PC-9 (cell line): ENCODE measurements around the gene NRGN. TPM values are rescaled to one million over a fixed set of nuclear protein-coding genes. Genes with fewer than 3 reads are reported as not detected.
A peak's percentile ranks its signal among the peaks of the same experiment; 100 is the strongest.

Experiments
- Bru-seq: library from RNA; stranded (reverse); fragments of 400-500 nt; gene quantifications from one replicate; lab custom pipeline; 2021; lab: Mats Ljungman, UMichigan
- BruChase-seq, 2 experiments: library from RNA; stranded (reverse); fragments of 400-500 nt; gene quantifications; one replicate each; lab custom pipeline; 2021; lab: Mats Ljungman, UMichigan
- BruUV-seq: library from RNA; stranded (reverse); fragments of 400-500 nt; replicated peaks from 2 replicates; lab custom pipeline; 2021; lab: Mats Ljungman, UMichigan
- CTCF ChIA-PET: fragments of 300-600 bp; sonication (Branson Sonifier 250); formaldehyde crosslinking; loops from one replicate; lab custom pipeline; 2022; ENCODE audit warnings: antibody characterized with exemption; lab: Charles Lee
- POLR2A ChIA-PET: fragments of 300-600 bp; sonication (Branson Sonifier 250); formaldehyde crosslinking; loops from one replicate; lab custom pipeline; 2022; ENCODE audit warnings: antibody characterized with exemption; ENCODE audit not compliant: unreplicated experiment; lab: Charles Lee
- DNase-seq, 2 experiments: peaks; one replicate each; pipeline versions ENCODE4 v3.0.0 to v3.0.0-alpha.2; 2015 to 2022; ENCODE audit warnings: mixed read lengths in 1 of 2
- H2AFZ ChIP-seq: fragments of 200-600 bp; sonication (generic); 2 replicates; pipeline ENCODE4 v1.8.1; 2017; ENCODE audit warnings: antibody characterized with exemption
- H3F3A ChIP-seq: fragments of 200-600 bp; sonication (generic); 2 replicates; pipeline ENCODE4 v1.8.1; 2017; ENCODE audit warnings: antibody characterized with exemption, mild to moderate bottlenecking, low read depth; ENCODE audit not compliant: insufficient read depth
- H3K27ac ChIP-seq: fragments of 200-600 bp; sonication (generic); 2 replicates; pipeline ENCODE4 v1.6.1; 2016; ENCODE audit warnings: mixed run types
- H3K27me3 ChIP-seq: fragments of 200-600 bp; sonication (generic); 2 replicates; pipeline ENCODE4 v1.6.1; 2016; ENCODE audit warnings: low read depth, mixed run types; ENCODE audit not compliant: insufficient read depth
- H3K36me3 ChIP-seq: fragments of 200-600 bp; sonication (generic); 2 replicates; pipeline ENCODE4 v1.6.1; 2016; ENCODE audit warnings: low read depth, mixed run types
- H3K4me1 ChIP-seq: fragments of 200-600 bp; sonication (generic); replicated peaks from 2 replicates; pipeline ENCODE4 v1.6.1; 2016; ENCODE audit warnings: mixed run types; ENCODE audit not compliant: insufficient read depth
- H3K4me2 ChIP-seq: fragments of 200-600 bp; sonication (generic); 2 replicates; pipeline ENCODE4 v1.6.1; 2017; ENCODE audit warnings: mixed run types
- H3K4me3 ChIP-seq: fragments of 200-600 bp; sonication (generic); 2 replicates; pipeline ENCODE4 v1.6.1; 2016; ENCODE audit warnings: mixed run types
- H3K79me2 ChIP-seq: fragments of 200-600 bp; sonication (generic); 2 replicates; pipeline ENCODE4 v1.6.1; 2017; ENCODE audit warnings: low read depth, mixed run types
- H3K9me2 ChIP-seq: fragments of 200-600 bp; sonication (generic); 2 replicates; pipeline ENCODE4 v1.8.1; 2017; ENCODE audit warnings: mild to moderate bottlenecking; ENCODE audit not compliant: insufficient read depth
- H3K9me3 ChIP-seq: fragments of 200-600 bp; sonication (generic); 2 replicates; pipeline ENCODE4 v1.8.1; 2016; ENCODE audit warnings: low read depth; ENCODE audit not compliant: insufficient read depth
- H4K20me1 ChIP-seq: fragments of 200-600 bp; sonication (generic); 2 replicates; pipeline ENCODE4 v1.8.1; 2017; ENCODE audit not compliant: insufficient read depth
- CTCF ChIP-seq: fragments of 200-600 bp; sonication (generic); conservative IDR thresholded peaks from 2 replicates; pipeline ENCODE4 v1.6.1; 2017; ENCODE audit warnings: mixed run types, antibody characterized with exemption, mild to moderate bottlenecking, moderate library complexity
- EZH2 ChIP-seq: fragments of 200-600 bp; sonication (generic); IDR thresholded peaks from 2 replicates; pipeline ENCODE4 v1.8.0; 2017; ENCODE audit warnings: antibody characterized with exemption, low read depth
- intact Hi-C: fragments of 100-400 bp; cut with micrococcal nuclease; formaldehyde crosslinking; loops from one replicate; pipeline ENCODE4 v1.10.0; 2022; ENCODE audit not compliant: unreplicated experiment
- long read RNA-seq: library from polyadenylated mRNA; stranded (forward); transcript quantifications from one replicate; pipeline ENCODE4 v2.0.0, GENCODE V29; 2022
- total RNA-seq: library from RNA; stranded (reverse); gene quantifications from 2 replicates; pipeline ENCODE4 v1.2.3, GENCODE V29; 2021

Gene NRGN
- total RNA-seq (6.8 and 10.2 TPM in 2 replicates), Bru-seq, nascent RNA (percentile 43 among the genes with signal in this experiment), BruChase-seq, experiment 1, labeled RNA remaining after a 2-hour chase (percentile 19 among the genes with signal in this experiment), BruChase-seq, experiment 2, labeled RNA remaining after a 6-hour chase (percentile 43 among the genes with signal in this experiment)
- long read RNA-seq, partial matches to known transcripts = 1 of 16 reads
- long read RNA-seq, other reads (novel, unspliced or antisense) = 15 of 16 reads

GRCh38 chr11:124739479-124740276 lies at the start of gene NRGN:
TSS of gene NRGN (plus strand) at chr11:124739942. CDS start at chr11:124740085, 143 bp downstream.
- no peaks in the 10 kb centered on the region for H4K20me1 ChIP-seq
- DNase-seq = peak; percentile 76 to 89
- intact Hi-C loops = loop anchor here (10.0 kb wide), 1 partner anchor 55 kb away; no protein-coding TSS in a partner anchor
- no peaks in the 10 kb centered on the region for H3K9me3 ChIP-seq
- H3K27ac ChIP-seq = no peak within 1 kb of the TSS
- BruUV-seq = no TSS peak
- no peaks in the 10 kb centered on the region for H3K9me2 ChIP-seq
- peak within 1 kb of the TSS; percentile 85 for H2AFZ ChIP-seq
- POLR2A ChIA-PET = interaction anchor here (1.0 kb wide), 1 partner anchor 13 kb away, joined by 4 read pairs; no protein-coding TSS in a partner anchor
- peaks cover 3% of the 10 kb centered on the region; the same call in 1 of the 2 replicates for H3K4me1 ChIP-seq
- TF ChIP-seq CTCF (no peak), EZH2 (no peak)
- H3K4me3 ChIP-seq = peak within 1 kb of the TSS; percentile 73
- H3F3A ChIP-seq = peaks cover 13% of the 10 kb centered on the region; the same call in 1 of the 2 replicates
- no peaks in the 10 kb centered on the region for H3K36me3 ChIP-seq
- no peaks in the 10 kb centered on the region for H3K79me2 ChIP-seq
- H3K27me3 ChIP-seq = no peaks in the 10 kb centered on the region; the same call in 1 of the 2 replicates
- CTCF ChIA-PET = no interaction called here
- H3K4me2 ChIP-seq = peak within 1 kb of the TSS; percentile 99

- no TSS peak for BruUV-seq
- ChIA-PET POLR2A (interaction anchor here (0.7 kb wide), 1 partner anchor 24 kb away, joined by 6 read pairs; no protein-coding TSS in a partner anchor), CTCF (no interaction called here)
- TF ChIP-seq CTCF (no peak), EZH2 (no peak)
- Histone ChIP-seq H4K20me1 (no peaks in the 10 kb centered on the region), H3K4me3 (no peak overlapping the region), H3F3A (no peaks in the 10 kb centered on the region), H3K9me2 (0 out of 2 replicates have a peak, but pooled peaks cover 3% of the 10 kb centered on the region), H3K9me3 (peaks cover 6% of the 10 kb centered on the region; the same call in 1 of the 2 replicates), H3K4me1 (no peaks in the 10 kb centered on the region), H3K36me3 (no peaks in the 10 kb centered on the region), H3K27ac (no peak overlapping the region), H3K4me2 (no peak overlapping the region), H3K27me3 (no peaks in the 10 kb centered on the region), H3K79me2 (no peaks in the 10 kb centered on the region), H2AFZ (no peak overlapping the region)
- DNase-seq = no peak
- intact Hi-C loops = no loop called here
Measured at GRCh38 chr11:124693142-124693541, 46.6 kb upstream of the NRGN start.

GRCh38 chr11:124699547-124699946 lies 40.2 kb upstream of the NRGN start:
- H3K27me3 ChIP-seq = no peaks in the 10 kb centered on the region
- no peaks in the 10 kb centered on the region for H3K9me3 ChIP-seq
- H3K27ac ChIP-seq = no peak overlapping the region
- no peaks in the 10 kb centered on the region for H3K4me1 ChIP-seq
- no peak for DNase-seq
- intact Hi-C loops = no loop called here
- H3K36me3 ChIP-seq = no peaks in the 10 kb centered on the region
- POLR2A ChIA-PET = no interaction called here
- no peak overlapping the region for H3K4me2 ChIP-seq
- CTCF ChIA-PET = no interaction called here
- no TSS peak for BruUV-seq
- no peaks in the 10 kb centered on the region for H4K20me1 ChIP-seq
- H3K79me2 ChIP-seq = no peaks in the 10 kb centered on the region
- TF ChIP-seq CTCF (no peak), EZH2 (no peak)
- no peak overlapping the region for H2AFZ ChIP-seq
- no peak overlapping the region for H3K4me3 ChIP-seq
- H3F3A ChIP-seq = no peaks in the 10 kb centered on the region
- no peaks in the 10 kb centered on the region; the same call in 1 of the 2 replicates for H3K9me2 ChIP-seq
